Measurements from ENCODE around the gene CCDC107. TPM values are rescaled to one million over a fixed set of nuclear protein-coding genes. Genes with fewer than 3 reads are reported as not detected.

CCDC107 gene
- total and polyA plus RNA-seq, 2 of the 13 experiments (the other 11 are each of a cell fraction or from before 2014, with no cell fraction given): 7.1 to 15.2 TPM

DNA sequence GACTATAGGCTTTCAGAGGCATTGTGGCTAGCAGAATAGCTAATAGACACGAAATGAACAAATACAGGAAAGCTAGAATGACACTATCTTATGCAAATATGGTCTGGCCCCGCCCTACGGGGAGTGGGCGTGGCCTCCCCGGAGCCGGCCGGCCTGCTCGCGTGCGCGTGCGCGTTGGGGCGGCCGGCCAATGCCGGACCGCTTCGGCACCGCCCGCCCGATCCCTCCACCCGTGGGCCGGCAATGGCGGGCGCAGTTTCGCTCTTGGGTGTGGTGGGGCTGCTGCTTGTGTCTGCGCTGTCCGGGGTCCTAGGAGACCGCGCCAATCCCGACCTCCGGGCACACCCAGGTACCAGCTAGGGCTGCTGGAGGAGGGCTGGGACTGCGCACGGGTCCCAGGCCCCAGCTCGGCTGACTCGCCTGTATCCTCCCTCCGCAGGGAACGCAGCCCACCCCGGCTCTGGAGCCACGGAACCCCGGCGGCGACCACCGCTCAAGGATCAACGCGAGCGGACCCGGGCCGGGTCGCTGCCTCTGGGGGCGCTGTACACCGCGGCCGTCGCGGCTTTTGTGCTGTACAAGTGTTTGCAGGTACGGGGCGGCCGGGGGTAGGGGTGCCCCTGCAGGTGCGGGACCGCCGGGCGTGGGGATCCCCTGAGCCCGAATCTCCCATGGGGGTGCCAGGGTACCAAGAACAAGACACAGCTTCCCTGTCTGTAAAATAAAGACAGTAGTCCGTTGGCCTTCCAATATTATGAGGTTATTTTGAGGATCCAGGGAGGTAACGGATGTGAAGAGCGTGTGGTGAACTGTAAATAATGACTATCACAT is at the start of gene CCDC107 (continued):
- TF ChIP-seq RERE (CRISPR knock-in tag; IDR thresholded peaks at IDR 0.05; ENCODE audit: low read depth) (no peak), ISX (CRISPR knock-in tag; conservative IDR thresholded peaks at IDR 0.05) (no peak), ZNF644 (CRISPR knock-in tag; IDR thresholded peaks at IDR 0.05; ENCODE audit: low read depth) (no peak), SIX4 (CRISPR knock-in tag; IDR thresholded peaks at IDR 0.05) (no peak), MAZ (IDR thresholded peaks at IDR 0.05; ENCODE audit: borderline replicate concordance, low read depth, low read length) (no peak; the same call in 1 of the 2 replicates), MAZ (CRISPR knock-in tag; IDR thresholded peaks at IDR 0.05; ENCODE audit: low read depth) (no peak), FOXA3 (CRISPR knock-in tag; IDR thresholded peaks at IDR 0.05) (no peak), NR3C1 (CRISPR knock-in tag; IDR thresholded peaks at IDR 0.05) (no peak), ZNF788 (CRISPR knock-in tag; IDR thresholded peaks at IDR 0.05; ENCODE audit: borderline replicate concordance) (peak; percentile 65; the same call in 1 of the 2 replicates), FOXO1 (CRISPR knock-in tag; IDR thresholded peaks at IDR 0.05) (no peak), TFDP1 (CRISPR knock-in tag; IDR thresholded peaks at IDR 0.05; ENCODE audit: borderline replicate concordance) (peak; percentile 31; the same call in 1 of the 2 replicates), MEIS1 (CRISPR knock-in tag; IDR thresholded peaks at IDR 0.05; ENCODE audit: borderline replicate concordance) (no peak), AGO2 (optimal IDR thresholded peaks at IDR 0.05; ENCODE audit: low read depth, low read length) (peak; percentile 99), ARID4A (CRISPR knock-in tag; IDR thresholded peaks at IDR 0.05; ENCODE audit: borderline replicate concordance) (peak; percentile 75), TBL1XR1 (IDR thresholded peaks at IDR 0.05; ENCODE audit: borderline replicate concordance, low read length, partially characterized antibody) (no peak), CBX2 (IDR thresholded peaks at IDR 0.05; ENCODE audit: low read depth, low read length) (no peak), CBX2 (CRISPR knock-in tag; IDR thresholded peaks at IDR 0.05; ENCODE audit: low read depth) (no peak)
- TF ChIP-seq, protein P1, sequence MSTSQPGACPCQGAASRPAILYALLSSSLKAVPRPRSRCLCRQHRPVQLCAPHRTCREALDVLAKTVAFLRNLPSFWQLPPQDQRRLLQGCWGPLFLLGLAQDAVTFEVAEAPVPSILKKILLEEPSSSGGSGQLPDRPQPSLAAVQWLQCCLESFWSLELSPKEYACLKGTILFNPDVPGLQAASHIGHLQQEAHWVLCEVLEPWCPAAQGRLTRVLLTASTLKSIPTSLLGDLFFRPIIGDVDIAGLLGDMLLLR (CRISPR knock-in tag; IDR thresholded peaks at IDR 0.05): peak; percentile 88; the same call in 1 of the 2 replicates
